ENCODE results near the gene CYP3A5.
"Not testable (repeated sequence)": the region's sequence is repeated elsewhere in the genome, so short reads cannot be mapped to it uniquely, and the experiment has no call there.

The CYP3A5 gene

DNA sequence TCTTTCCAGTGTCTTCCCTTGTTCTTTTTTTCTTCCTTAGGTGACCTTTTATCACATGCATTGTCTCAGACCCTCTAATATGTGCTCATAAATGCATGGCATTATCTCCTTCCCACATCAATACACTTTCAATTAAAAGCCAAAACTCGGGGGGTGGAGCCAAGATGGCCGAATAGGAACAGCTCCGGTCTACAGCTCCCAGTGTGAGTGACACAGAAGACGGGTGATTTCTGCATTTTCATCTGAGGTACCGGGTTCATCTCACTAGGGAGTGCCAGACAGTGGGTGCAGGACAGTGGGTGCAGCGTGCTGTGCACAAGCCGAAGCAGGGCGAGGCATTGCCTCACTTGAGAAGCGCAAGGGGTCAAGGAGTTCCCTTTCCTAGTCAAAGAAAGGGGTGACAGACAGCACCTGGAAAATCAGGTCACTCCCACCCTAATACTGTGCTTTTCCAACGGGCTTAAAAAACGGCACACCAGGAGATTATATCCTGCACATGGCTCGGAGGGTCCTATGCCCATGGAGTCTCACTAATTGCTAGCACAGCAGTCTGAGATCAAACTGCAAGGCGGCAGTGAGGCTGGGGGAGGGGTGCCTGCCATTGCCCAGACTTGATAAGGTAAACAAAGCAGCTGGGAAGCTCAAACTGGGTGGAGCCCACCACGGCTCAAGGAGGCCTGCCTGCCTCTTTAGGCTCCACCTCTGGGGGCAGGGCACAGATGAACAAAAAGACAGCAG, 6.2 kb upstream of the CYP3A5 start:
- not testable (repeated sequence) for DNase-seq (ENCODE audit: low read depth)

DNA sequence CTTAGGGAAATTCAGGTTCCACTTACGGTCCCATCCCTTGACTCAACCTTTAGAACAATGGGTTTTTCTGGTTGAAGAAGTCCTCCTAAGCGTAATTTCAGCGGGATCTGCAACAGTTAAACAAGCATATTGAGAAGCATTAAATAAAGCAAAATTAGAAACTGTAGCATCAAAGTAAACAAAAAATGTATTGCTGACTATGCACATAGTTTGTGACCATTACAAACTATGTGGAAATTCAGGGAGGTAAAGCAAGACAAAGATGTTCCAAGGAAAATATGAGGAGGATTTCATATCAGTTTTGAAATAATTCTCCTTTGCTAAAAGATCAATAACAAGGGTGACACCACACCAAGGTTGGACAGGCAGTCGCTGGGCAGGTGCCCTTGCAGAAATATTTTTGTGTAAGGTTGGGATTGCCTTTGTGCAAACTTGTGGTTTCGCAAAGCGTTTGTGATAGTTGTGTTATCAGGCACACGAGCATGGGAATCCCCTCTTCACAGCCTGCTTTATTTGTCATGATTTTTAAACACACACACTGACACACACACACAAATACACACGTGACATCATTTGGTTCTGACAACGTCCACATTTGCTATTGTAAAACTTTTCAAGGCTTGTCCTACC, 5.4 kb upstream of the CYP3A5 start:
- DNase-seq (ENCODE audit: low read depth): no peak

DNA sequence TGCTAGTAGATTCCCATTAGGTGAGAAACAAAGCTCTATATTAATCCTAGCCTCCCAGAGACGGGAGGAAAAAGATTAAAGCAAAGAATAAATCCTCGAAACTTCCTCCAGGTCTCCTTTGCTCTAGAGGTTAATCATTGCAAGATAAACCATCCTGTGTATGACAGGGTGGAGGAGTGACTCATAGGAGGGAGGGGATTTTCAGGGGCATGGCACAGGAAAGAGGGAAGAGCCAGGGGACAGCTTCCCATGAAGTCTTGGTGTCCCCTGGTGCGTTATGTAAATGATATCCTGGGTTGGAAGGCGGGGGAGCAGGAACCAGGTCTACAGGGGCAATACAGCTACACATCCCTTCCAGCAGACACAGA, 780 bp downstream of the CYP3A5 start:
- DNase-seq (ENCODE audit: low read depth): no peak

DNA sequence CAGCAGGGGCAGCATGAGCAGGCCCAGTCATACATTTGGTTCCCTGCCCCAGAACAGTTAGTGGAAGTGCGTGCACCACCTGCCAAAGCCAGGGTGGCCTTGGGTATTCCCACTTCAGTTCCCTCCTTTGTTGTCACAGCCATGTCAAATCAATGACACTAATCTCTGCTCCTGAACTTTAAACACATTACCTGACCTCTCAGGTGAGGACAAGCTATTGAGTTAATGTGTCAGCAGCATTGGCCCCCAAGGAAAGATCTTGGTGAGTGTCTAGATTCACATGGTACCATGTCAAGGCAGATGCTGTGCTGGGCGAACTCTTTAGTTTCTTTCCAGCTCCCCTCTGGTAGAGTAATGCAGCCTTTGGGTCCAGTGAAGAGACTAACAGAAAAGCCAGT, 2.1 kb downstream of the CYP3A5 start:
- DNase-seq (ENCODE audit: low read depth): no peak

DNA sequence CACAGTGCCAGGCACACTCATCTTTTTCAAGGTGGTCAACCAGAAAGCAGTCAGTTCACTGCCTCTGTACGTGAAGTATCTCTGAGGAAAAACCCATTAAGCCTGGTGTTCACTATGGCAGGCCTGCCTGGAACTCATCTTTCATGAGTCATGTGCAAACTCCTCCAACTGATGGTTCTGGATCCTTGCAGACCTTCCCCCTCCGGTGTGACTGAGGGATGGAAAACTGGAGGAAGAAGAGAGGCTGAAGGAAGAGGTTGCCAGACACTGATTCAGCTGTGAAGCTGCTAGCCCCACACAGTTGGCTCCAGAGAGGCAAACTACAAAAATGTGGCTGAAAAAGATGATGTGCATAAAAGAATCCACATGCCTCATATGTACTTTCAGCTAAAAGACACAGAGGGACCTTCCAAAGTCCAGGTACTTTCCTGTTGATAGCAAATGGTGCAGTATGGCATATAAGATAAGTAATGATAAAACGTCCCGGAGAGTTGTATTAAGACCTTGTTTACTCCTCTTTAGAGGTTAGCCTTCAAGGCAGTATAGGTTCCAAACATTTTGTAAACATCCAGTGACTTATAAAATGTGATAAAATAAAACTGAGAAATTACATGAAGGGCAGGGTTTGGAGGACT, 2.7 kb downstream of the CYP3A5 start:
- no peak for DNase-seq (ENCODE audit: low read depth)

DNA sequence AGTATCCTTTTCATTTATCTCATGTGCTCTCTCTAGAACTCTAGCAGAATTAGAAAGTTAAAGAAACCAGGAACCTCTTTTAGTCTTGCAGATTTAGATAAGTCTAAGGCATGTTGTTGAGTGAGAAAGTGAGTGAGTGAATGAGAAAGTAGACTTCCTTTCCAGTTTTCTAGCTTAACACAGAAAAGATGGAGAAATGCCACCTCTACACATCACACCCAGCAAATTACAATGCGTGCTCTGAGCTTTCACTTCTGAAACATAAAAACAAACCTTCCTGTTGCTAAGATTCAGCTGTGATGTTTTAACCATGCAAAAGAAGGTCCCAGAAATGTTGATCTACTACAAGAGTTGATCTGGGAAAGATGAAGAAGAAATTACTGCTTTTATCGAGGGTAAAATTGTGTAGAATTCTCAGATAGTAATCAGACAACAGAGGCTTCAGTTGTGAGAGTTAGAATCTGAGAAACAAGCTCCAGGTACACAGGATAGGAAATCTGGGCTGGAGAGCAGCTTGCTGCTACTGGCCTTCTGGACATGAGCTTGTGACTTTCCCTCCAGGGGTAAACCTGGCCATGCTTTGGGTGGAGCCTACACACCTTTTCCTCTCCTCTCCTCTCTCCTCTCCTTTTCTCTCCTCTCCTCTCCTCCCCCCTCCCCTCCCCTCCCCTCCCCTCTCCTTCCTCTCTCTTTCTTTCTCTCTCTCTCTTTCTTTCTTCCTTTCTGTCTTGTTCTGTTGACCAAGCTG, 4.6 kb downstream of the CYP3A5 start:
- no peak for DNase-seq (ENCODE audit: low read depth)

DNA sequence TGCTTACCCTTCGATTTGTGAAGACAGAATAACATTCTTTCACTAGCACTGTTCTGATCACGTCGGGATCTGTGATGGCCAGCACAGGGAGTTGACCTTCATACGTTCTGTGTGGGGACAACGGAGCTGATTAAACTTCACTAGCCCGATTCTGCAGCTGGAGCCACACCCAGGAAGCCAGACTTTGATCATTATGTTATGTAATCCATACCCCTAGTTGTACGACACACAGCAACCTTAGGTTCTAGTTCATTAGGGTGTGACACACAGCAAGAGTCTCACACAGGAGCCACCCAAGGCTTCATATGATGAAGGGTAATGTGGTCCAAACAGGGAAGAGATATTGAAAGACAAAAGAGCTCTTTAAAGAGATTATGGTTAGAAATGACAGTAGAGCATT, 7.2 kb downstream of the CYP3A5 start:
- no peak for DNase-seq (ENCODE audit: low read depth)

DNA sequence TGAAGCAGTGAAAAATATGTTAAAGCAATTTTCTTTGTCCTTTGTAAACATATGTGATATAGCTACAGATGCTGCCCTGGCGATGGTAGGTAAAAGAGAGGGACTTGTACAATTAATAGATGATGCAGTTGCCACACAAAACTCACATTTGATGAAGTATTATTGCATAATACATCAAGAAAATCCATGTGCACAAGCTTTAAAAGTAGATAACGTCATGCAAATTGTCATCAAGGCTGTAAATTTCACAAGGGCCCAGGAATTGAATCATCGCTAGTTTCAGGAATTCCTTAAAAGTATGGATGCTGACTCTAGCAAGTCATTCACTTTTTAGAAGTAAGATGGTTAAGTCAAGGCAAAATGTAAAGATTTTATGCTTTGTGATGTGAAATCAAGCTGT, 10.0 kb downstream of the CYP3A5 start:
- DNase-seq (ENCODE audit: low read depth): no peak

DNA sequence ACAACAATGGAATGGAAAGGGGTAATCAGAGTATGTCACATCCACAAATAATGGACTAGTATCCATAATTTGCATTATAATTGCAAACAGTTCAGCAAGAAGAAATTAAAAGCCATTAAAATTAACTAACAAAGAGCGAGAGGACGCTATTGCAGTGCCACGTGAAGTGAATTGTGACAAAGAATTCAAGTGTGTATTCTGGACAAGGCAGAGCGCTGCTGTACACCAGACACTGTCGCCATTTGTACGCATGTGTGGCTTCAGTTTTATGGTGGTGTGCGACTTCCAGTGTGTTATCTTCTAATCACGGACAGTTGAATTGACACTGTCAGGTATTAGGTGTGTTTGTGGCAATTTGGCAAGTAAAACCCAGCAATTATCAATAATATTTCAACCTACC, 11.3 kb downstream of the CYP3A5 start:
- no peak for DNase-seq (ENCODE audit: low read depth)

DNA sequence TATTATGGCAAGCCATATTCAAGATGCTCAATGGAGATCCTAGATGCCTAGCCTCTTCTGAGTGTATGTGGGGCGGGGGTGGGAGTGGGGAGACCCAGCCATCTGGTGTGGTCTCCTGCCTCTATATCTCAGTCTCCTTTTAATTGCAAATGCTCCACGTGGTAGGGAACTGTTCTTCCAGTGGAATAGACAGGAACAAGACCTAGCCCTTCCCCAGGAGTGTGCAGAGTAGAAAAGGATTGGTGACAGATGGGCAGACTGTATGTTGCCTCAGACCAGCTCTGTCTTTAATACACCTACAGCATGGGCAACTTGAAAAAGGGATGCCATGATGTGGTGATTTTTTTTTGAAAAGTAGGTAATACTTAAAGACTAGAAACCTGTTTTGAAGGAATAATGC, 12.6 kb downstream of the CYP3A5 start:
- no peak for DNase-seq (ENCODE audit: low read depth)

DNA sequence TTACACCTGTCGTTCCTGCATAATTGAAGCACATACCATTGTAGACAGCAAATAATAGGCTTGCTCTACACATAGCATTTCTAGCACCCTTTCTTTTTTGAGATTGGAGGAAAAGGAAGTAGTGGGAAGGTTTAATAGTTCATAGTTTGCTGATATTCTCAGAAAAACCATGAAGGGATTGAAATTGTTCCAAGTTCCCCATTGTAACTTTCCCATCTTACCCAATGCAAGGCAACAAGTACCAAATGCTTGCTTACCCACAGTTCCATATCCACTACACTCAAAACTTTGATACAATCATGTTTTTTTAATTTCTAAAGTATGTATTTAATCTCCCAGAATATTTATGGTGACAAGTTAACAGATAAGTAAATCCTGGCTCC, 13.8 kb downstream of the CYP3A5 start:
- DNase-seq (ENCODE audit: low read depth): no peak

DNA sequence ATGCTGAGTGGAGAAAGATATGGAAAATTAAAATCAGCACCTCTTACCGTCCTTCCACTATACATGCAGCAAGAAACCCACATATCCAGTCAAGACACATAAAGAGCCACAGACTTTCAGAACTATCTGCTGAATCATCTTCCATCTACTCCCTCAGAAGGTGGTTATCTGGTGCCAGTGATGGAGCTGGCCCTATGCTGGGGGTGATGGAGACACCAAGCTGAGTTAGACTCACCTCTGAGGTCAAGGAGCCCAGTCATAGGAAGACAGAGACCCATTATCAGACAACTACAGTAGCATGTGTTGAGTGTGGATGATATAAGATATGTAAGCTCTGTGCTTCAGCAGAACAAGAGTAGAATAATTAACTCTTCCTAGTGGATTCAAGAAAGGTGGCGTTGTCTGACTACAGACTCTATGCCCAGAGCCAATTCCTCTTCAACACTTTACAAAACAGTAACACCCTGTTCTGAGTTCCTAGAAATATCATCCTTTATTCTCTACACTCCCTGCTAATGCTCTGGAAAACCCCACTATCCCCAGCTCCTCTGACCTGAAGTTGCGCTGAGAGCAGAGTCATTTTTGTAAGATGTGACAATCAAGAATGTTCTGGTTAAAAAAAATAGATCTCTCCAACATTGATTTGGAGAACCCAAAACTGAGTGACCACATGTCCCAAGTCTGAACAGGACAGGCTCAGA, 14.3 kb downstream of the CYP3A5 start:
- no peak for DNase-seq (ENCODE audit: low read depth)

DNA sequence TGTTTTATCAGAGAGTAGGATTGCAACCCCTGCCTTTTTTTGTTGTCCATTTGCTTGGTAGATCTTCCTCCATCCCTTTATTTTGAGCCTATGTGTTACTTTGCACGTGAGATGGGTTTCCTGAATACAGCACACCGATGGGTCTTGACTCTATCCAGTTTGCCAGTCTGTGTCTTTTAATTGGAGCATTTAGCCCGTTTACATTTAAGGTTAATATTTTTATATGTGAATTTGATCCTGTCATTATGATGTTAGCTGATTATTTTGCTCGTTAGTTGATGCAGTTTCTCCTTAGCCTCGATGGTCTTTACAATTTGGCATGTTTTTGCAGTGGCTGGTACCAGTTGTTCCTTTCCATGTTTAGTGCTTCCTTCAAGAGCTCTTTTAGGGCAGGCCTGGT, 21.9 kb downstream of the CYP3A5 start:
- DNase-seq (ENCODE audit: low read depth): not testable (repeated sequence)

DNA sequence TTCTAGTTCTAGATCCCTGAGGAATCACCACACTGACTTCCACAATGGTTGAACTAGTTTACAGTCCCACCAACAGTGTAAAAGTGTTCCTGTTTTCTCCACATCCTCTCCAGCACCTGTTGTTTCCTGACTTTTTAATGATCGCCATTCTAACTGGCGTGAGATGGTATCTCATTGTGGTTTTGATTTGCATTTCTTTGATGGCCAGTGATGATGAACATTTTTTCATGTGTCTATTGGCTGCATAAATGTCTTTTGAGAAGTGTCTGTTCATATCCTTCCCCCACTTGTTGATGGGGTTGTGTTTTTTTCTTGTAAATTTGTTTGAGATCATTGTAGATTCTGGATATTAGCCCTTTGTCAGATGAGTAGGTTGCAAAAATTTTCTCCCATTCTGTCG, 25.2 kb downstream of the CYP3A5 start:
- DNase-seq (ENCODE audit: low read depth): not testable (repeated sequence)

DNA sequence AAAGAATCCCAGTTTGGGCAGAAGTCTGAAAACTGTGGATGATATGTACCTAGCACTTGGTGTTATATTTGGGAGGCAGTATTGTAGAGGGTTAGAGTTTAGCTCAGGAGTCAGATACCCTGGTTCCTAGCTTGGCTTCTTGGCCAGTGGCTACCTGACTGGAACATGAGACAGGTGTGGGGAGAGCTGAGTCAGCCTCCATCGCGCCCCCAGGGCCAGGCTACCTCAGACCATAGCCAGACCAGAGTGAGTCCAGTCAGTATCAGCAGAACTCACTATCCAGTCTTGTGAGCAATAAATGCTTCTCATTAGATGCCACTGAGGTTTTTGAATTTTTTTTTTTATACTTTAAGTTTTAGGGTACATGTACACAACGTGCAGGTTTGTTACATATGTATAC, 26.0 kb downstream of the CYP3A5 start:
- DNase-seq (ENCODE audit: low read depth): no peak

DNA sequence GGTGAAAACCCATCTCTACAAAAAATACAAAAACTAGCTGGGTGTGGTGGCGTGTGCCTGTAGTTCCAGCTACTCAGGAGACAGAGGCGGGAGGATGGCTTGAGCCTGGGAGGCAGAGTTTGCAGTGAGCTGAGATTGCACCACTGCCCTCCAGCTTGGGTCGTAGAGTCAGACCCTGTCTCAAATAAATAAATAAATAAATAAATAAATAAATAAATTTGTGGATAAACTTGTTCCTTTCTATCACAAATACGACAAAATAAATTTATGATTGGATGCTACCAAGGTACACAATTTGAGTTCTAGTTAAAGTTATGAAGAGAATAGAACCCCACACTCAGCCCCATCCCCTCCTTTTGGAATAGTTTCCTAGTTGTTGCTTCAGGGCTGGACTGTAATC, 26.5 kb downstream of the CYP3A5 start:
- not testable (repeated sequence) for DNase-seq (ENCODE audit: low read depth)

DNA sequence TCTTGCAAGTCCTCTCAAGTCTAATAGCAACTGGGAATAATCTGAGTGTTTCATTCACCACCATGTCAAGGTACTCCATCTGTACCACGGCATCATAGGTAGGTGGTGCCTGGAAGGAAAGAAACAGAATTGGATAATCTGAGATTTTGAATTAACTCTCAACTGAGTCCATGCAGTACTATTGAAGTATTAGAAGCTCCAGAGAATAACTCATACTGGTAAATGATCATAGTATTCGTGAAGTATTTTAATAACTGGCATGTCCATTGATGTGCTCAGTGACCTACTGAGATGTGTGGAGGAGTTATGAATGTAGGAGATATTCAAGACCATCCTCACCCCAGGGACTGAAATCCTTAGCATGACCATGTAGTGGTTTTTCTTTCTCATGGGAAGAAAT, 27.1 kb downstream of the CYP3A5 start:
- DNase-seq (ENCODE audit: low read depth): no peak

DNA sequence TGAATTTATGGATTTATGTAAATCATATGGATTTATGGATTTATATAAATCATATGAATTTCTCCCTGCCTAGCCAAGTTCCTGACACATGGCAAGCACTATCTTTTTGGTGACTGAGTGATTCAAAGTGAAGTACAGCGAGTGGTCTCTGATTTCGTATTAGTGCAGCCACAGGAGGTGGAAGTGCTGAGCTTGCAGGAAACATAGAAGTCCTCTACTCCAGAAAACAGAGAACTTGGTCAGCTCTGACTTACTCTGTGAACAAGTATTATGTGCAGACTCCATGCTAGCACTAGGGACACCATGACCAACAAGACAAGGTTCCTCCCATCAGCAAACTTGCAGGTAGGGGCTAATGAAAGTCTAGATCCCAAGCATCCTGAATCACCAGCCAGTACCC, 28.5 kb downstream of the CYP3A5 start:
- no peak for DNase-seq (ENCODE audit: low read depth)

DNA sequence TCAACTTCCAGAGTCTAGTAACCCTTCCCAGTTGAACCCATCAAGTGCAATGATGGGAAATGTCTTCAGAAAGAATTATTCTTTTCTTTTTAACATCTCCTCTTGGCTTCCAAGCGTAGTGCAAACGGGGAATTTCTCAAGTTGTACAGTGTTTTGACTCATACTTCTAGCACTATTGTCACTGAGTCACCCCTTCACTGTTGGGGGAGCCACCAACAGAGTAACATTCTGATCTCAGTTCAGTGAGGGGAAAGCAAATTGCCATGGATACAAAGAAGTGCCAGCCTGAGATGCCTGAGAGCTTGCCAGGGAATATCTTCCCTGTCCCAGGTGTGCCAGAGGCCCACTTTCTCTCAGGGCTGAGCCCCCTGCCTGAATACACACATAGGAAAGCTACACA, 31.0 kb downstream of the CYP3A5 start:
- DNase-seq (ENCODE audit: low read depth): no peak

DNA sequence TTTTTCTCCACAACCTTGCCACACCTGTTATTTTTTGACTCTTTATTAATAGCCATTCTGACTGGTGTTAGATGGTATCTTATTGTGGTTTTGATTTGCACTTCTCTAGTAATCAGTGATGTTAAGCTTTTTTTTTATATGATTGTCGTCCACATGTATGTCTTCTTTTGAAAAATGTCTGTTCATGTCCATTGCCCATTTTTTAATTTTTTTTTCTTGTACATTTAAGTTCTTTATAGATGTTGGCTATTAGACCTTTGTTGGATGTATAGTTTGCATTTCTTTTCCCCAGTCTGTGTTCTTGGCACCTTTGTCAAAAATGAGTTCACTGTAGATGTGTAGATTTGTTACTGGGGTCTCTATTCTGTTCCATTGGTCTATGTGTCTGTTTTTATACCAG, 34.2 kb downstream of the CYP3A5 start:
- DNase-seq (ENCODE audit: low read depth): no peak

DNA sequence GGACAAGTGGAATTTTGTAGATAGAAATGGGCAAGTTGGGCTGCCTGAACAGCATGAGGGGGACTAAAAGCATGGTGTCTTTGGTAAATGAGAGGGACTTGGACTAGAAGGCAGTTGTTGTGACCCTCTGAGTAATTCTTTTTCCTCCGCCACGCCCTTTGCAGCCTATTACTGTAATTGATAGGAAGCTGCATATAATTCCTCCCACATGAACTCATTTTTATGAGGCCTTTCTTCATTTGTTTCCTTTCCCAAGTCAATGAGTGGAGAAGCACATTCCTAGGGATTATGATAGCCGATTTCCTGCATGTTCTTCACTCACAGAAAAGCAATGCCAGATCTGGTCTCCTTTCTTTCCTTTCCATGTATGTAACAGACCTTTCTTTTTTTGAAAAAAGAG, 35.4 kb downstream of the CYP3A5 start:
- no peak for DNase-seq (ENCODE audit: low read depth)

DNA sequence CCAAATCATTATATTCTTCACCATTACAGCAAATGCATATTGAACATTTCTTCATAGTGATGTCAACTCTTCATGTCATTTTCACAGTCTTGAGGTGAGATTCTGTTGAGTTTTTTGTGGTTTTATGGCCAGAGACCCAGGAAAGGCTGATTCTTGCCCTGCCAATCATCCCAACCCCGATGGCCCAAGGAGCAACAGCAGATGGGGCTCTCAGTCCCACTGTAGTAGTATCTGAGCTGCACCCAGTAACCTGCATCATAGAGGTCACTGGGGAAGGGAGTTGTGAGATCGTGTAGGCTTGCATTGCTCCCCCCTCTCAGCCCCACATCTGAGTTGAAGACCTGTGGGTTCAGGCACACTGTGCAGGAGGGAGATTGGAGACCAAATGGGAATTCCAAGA, 36.3 kb downstream of the CYP3A5 start:
- no peak for DNase-seq (ENCODE audit: low read depth)
